ENCODE results near the gene RHBDD3. TPM values are rescaled to one million over a fixed set of nuclear protein-coding genes. Genes with fewer than 3 reads are reported as not detected.

Gene RHBDD3
- total and polyA plus RNA-seq, 2 of the 4 experiments (the other 2 are of a cell fraction): 5.7 to 21.5 TPM

DNA sequence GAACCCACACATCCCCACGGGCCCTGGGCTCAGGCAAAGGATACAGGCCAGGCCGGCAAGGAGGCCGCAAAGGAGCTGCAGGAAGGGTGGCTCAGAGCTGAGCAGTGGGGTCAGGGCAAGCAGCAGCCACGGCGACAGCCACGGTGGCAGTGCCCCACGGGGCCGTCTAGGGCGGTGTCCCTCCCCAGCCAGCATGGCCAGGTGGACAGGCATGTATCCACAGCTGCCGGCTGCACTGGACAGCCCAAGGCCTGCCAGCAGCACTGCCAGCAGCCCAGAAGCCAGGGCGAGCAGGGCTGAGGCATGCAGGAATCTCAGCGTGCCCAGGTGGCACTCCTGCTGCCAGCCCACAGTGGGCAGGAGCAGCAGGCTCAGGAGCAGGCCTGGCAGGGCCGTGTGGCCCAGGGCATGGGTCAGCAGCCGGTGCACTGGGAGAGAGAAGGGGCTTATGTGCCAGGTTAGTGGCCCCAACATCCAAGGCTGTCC is 3.9 kb downstream of the RHBDD3 start:
- in situ Hi-C loops (cut with MboI; ENCODE audit: low sequenced_read_pairs): no loop called here
- TF ChIP-seq RAD21 (IDR thresholded peaks at IDR 0.05; ENCODE audit: low read length) (no peak), CHD1 (IDR thresholded peaks at IDR 0.05; ENCODE audit: low read depth, low read length) (no peak)
- TF ChIP-seq, protein P1, sequence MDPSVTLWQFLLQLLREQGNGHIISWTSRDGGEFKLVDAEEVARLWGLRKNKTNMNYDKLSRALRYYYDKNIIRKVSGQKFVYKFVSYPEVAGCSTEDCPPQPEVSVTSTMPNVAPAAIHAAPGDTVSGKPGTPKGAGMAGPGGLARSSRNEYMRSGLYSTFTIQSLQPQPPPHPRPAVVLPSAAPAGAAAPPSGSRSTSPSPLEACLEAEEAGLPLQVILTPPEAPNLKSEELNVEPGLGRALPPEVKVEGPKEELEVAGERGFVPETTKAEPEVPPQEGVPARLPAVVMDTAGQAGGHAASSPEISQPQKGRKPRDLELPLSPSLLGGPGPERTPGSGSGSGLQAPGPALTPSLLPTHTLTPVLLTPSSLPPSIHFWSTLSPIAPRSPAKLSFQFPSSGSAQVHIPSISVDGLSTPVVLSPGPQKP (IDR thresholded peaks at IDR 0.05; ENCODE audit: borderline replicate concordance, low read depth, low read length): no peak
- Histone ChIP-seq H3K18ac (ENCODE audit: low read depth, low read length) (no peak overlapping the region), H4K8ac (ENCODE audit: low read depth in 2 of 2, low read length in 2 of 2) (no peak overlapping the region), H3K4ac (ENCODE audit: low read depth, low read length) (no peak overlapping the region), H2AK9ac (replicated peaks; ENCODE audit: low read depth, low read length, poor library complexity) (peak overlapping the region; percentile 52), H3K9me1 (ENCODE audit: insufficient read depth, low read length) (peaks cover 10% of the 10 kb centered on the region; the same call in 1 of the 2 replicates), H3K9ac (ENCODE audit: low read depth, low read length) (no peak overlapping the region), H2BK20ac (ENCODE audit: low read depth, low read length) (no peak overlapping the region), H4K5ac (ENCODE audit: low read depth, low read length) (no peak overlapping the region), H4K91ac (ENCODE audit: insufficient read depth, low read depth, low read length) (no peak overlapping the region), H3K4me1 (ENCODE audit: control insufficient read depth, insufficient read depth, low read length) (peaks cover 8% of the 10 kb centered on the region), H3K56ac (ENCODE audit: extremely low read depth, insufficient read depth, low read length) (no peak overlapping the region), H2AFZ (replicated peaks; ENCODE audit: low read length, poor library complexity) (no peak overlapping the region), H3K27ac (ENCODE audit: insufficient read depth, low read length) (no peak overlapping the region), H3K27me3 (ENCODE audit: control insufficient read depth, insufficient read depth, low read length) (no peaks in the 10 kb centered on the region), H3K23ac (ENCODE audit: low read depth, low read length) (no peak overlapping the region), H4K20me1 (ENCODE audit: insufficient read depth, low read length) (peaks cover 4% of the 10 kb centered on the region), H2BK5ac (ENCODE audit: low read depth, low read length, poor library complexity, severe bottlenecking) (no peak overlapping the region), H3K4me3 (ENCODE audit: insufficient read depth, low read depth, low read length) (no peak overlapping the region), H3K4me2 (ENCODE audit: low read depth, low read length) (no peak overlapping the region), H2BK120ac (ENCODE audit: low read depth, low read length) (no peak overlapping the region), H2AK5ac (ENCODE audit: low read depth, low read length) (no peak overlapping the region), H3K9me3 (ENCODE audit: control insufficient read depth, insufficient read depth, low read length) (no peaks in the 10 kb centered on the region), H2BK15ac (ENCODE audit: low read depth, low read length) (no peak overlapping the region), H3K79me1 (ENCODE audit: low read depth in 1 of 2, low read length in 2 of 2) (peaks cover 15 to 21% of the 10 kb centered on the region in 2 experiments; a peak in 3 of 4 replicates), H3K36me3 (ENCODE audit: control insufficient read depth, insufficient read depth, low read length) (peaks cover 22% of the 10 kb centered on the region), H3K14ac (replicated peaks; ENCODE audit: low read depth, low read length) (no peak overlapping the region)
- BruUV-seq (replicated peaks): no TSS peak
- ChIA-PET POLR2A (ENCODE audit: unreplicated experiment) (no interaction called here), CTCF (no interaction called here)
- dilution Hi-C loops (cut with HindIII; ENCODE audit: low sequenced_read_pairs, unreplicated experiment): no loop called here
- no peak for ATAC-seq (ENCODE audit: low read depth)
- WGBS, 2 experiments (ENCODE audit: extremely low coverage in 2 of 2, insufficient read length in 1 of 2): 89% methylated on average over 11 of the region's 14 CpGs; no CpG with 5 or more reads in 1 of the 2 experiments
- intact Hi-C loops (cut with micrococcal nuclease): no loop called here
- DNase-seq: no peak

Data from IMR-90 (cell line).